Vagina (tissue), 2 donors: ENCODE data around the gene GORASP1. TPM values are rescaled to one million over a fixed set of nuclear protein-coding genes. Genes with fewer than 3 reads are reported as not detected.

Source experiments
- DNase-seq, 2 donors: peaks; one replicate each; pipeline ENCODE4 v3.0.0-alpha.2; 2017; ENCODE audit errors: extremely low spot score in 2 of 2
- H3K27ac ChIP-seq: fragments of 200-600 bp; sonication (generic); one replicate; pipeline ENCODE4 v1.5.1; 2019
- H3K27me3 ChIP-seq: fragments of 200-600 bp; sonication (generic); one replicate; pipeline ENCODE4 v1.5.1; 2019
- H3K36me3 ChIP-seq, 2 donors: fragments of 200-600 bp; sonication (generic); one replicate each; pipeline ENCODE4 v1.5.1; 2017 to 2019
- H3K4me1 ChIP-seq: fragments of 200-600 bp; sonication (generic); one replicate; pipeline ENCODE4 v1.5.1; 2019
- H3K4me3 ChIP-seq, 2 donors: fragments of 200-600 bp; sonication (generic); 1 replicate in 1 of 2; 2 replicates in 1 of 2; pipeline ENCODE4 v1.5.1; 2016 to 2019
- H3K9me3 ChIP-seq: fragments of 200-600 bp; sonication (generic); one replicate; pipeline ENCODE4 v1.5.1; 2019
- POLR2A ChIP-seq, 2 donors: fragments of 450-650 bp; IDR thresholded peaks; one replicate each; pipeline ENCODE4 v1.6.1; 2017; ENCODE audit warnings: antibody characterized with exemption in 2 of 2, mild to moderate bottlenecking in 2 of 2, moderate library complexity in 2 of 2
- POLR2AphosphoS5 ChIP-seq, 2 donors: sonication (generic); formaldehyde crosslinking; IDR thresholded peaks; one replicate each; pipeline ENCODE4 v1.9.0; 2017; ENCODE audit warnings: antibody characterized with exemption in 2 of 2, mild to moderate bottlenecking in 2 of 2, low read depth in 1 of 2; ENCODE audit not compliant: insufficient read depth in 1 of 2
- intact Hi-C: fragments of 100-400 bp; cut with DNase I; formaldehyde crosslinking; loops from one replicate; pipeline ENCODE4 v1.15.1; 2023
- total RNA-seq: library from RNA; depleted of rRNA; stranded (reverse); fragments of >200 nt; gene quantifications from one replicate; pipeline ENCODE4 v1.2.3, GENCODE V29; 2016
- TF ChIP-seq, protein P1 (sequence below), 3 experiments: fragments of 450-650 bp in 2 of 3; fragments of 200-600 bp in 1 of 3; sonication (generic) in 1 of 3; IDR thresholded peaks; one replicate each; pipeline ENCODE4 v1.5.1; 2017 to 2019; ENCODE audit warnings: antibody characterized with exemption in 3 of 3, mild to moderate bottlenecking in 2 of 3, moderate library complexity in 2 of 3

Gene GORASP1
- total RNA-seq, 1 donor from 2014 or later, result 45.9 TPM

GRCh38 chr3:39150803-39151631, 43.6 kb upstream of the GORASP1 start:
- peak in 1 of 2 donors; percentile 97 for DNase-seq
- peak overlapping the region; percentile 100 for H3K27ac ChIP-seq
- no peaks in the 10 kb centered on the region for H3K9me3 ChIP-seq
- intact Hi-C loops, result no loop called here
- H3K4me1 ChIP-seq, result peaks cover 76% of the 10 kb centered on the region
- H3K27me3 ChIP-seq, result no peaks in the 10 kb centered on the region
- H3K4me3 ChIP-seq, result peak overlapping the region; percentile 89 to 95
- peaks cover 0 to 5% of the 10 kb centered on the region in 2 donors for H3K36me3 ChIP-seq
- TF ChIP-seq POLR2A (IDR thresholded peaks at IDR 0.05), result no peak
- TF ChIP-seq, protein P1, sequence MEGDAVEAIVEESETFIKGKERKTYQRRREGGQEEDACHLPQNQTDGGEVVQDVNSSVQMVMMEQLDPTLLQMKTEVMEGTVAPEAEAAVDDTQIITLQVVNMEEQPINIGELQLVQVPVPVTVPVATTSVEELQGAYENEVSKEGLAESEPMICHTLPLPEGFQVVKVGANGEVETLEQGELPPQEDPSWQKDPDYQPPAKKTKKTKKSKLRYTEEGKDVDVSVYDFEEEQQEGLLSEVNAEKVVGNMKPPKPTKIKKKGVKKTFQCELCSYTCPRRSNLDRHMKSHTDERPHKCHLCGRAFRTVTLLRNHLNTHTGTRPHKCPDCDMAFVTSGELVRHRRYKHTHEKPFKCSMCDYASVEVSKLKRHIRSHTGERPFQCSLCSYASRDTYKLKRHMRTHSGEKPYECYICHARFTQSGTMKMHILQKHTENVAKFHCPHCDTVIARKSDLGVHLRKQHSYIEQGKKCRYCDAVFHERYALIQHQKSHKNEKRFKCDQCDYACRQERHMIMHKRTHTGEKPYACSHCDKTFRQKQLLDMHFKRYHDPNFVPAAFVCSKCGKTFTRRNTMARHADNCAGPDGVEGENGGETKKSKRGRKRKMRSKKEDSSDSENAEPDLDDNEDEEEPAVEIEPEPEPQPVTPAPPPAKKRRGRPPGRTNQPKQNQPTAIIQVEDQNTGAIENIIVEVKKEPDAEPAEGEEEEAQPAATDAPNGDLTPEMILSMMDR (IDR thresholded peaks at IDR 0.05), result no peak
- peak; percentile 54 to 63 for TF ChIP-seq POLR2AphosphoS5 (IDR thresholded peaks at IDR 0.05; ENCODE audit: insufficient read depth in 1 of 2, low read depth in 1 of 2)

DNA sequence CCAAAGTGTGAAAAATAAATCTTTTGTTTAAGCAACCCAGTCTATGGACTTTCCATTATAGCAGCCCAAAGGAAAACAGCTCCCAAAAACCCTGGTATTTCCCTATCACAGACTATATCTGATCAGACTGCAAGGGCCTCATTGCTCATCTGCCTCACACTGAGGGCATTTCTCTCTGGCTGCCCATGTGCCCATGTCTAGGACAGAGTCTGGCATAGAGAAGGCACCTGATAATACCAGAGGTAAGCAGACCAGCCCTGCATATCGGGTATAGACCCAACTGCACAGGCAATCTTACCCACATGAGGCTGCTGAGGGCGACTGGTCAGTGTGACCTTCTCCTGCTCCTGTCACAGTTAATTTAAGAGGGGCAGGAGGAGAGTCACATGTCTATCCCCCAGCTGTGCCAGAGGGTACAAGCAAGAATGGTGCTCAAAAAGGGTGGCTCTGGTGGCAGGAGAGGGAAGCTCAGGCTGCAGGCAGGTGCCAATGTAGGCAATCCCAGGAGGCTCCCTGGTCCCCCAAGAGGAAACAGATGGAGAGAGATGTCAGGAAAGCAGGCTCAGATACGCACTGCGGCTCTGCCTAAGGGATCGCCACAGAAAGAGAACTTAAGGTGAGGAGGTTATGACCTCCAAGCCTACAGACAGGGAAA, 42.8 kb upstream of the GORASP1 start:
- no peak for DNase-seq
- H3K27me3 ChIP-seq, result no peaks in the 10 kb centered on the region
- peak overlapping the region; percentile 100 for H3K27ac ChIP-seq
- peak overlapping the region; percentile 89 to 95 for H3K4me3 ChIP-seq
- peaks cover 0 to 12% of the 10 kb centered on the region in 2 donors for H3K36me3 ChIP-seq
- TF ChIP-seq POLR2AphosphoS5 (IDR thresholded peaks at IDR 0.05; ENCODE audit: insufficient read depth in 1 of 2, low read depth in 1 of 2), result no peak
- no peak for TF ChIP-seq POLR2A (IDR thresholded peaks at IDR 0.05)
- TF ChIP-seq, protein P1 (IDR thresholded peaks at IDR 0.05), result no peak
- no peaks in the 10 kb centered on the region for H3K9me3 ChIP-seq
- peaks cover 81% of the 10 kb centered on the region for H3K4me1 ChIP-seq
- intact Hi-C loops, result no loop called here

GRCh38 chr3:39149498-39150147, 42.2 kb upstream of the GORASP1 start:
- Histone ChIP-seq H3K36me3 (peaks cover 0 to 19% of the 10 kb centered on the region in 2 donors), H3K27me3 (no peaks in the 10 kb centered on the region), H3K27ac (peak overlapping the region; percentile 100), H3K4me3 (peak overlapping the region in 1 of 2 donors; percentile 89), H3K9me3 (no peaks in the 10 kb centered on the region), H3K4me1 (peaks cover 78% of the 10 kb centered on the region)
- TF ChIP-seq POLR2A (IDR thresholded peaks at IDR 0.05) (no peak), POLR2AphosphoS5 (IDR thresholded peaks at IDR 0.05; ENCODE audit: insufficient read depth in 1 of 2, low read depth in 1 of 2) (no peak)
- TF ChIP-seq, protein P1 (IDR thresholded peaks at IDR 0.05), result no peak
- no peak for DNase-seq
- intact Hi-C loops, result loop anchor here (5.0 kb wide), 1 partner anchor 42 kb away; the partner anchor contains the start of genes GORASP1 and TTC21A

DNA sequence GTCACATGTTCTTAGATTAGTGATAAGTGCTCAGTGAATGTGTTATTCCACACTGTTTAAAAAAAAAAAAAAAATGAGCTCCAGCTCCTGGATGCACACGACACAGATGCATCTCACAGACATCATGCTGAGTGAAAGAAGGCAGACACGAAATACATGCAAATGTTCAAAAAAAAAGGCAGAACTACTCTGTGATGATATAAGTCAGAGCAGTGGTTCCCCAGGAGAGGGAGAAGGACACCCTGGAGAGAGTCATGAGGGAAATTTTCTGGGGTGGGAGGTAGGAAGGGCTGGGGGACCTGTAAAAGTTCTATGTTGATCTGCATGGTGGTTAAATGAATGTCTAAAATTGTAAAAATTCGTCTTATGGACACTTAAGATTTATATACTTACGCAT, 41.6 kb upstream of the GORASP1 start:
- H3K4me3 ChIP-seq, result no peak overlapping the region
- no peaks in the 10 kb centered on the region for H3K27me3 ChIP-seq
- intact Hi-C loops, result loop anchor here (5.0 kb wide), 1 partner anchor 42 kb away; the partner anchor contains the start of genes GORASP1 and TTC21A
- peaks cover 0 to 25% of the 10 kb centered on the region in 2 donors for H3K36me3 ChIP-seq
- no peak for DNase-seq
- peaks cover 73% of the 10 kb centered on the region for H3K4me1 ChIP-seq
- peak overlapping the region; percentile 100 for H3K27ac ChIP-seq
- no peaks in the 10 kb centered on the region for H3K9me3 ChIP-seq
- no peak for TF ChIP-seq POLR2A (IDR thresholded peaks at IDR 0.05)
- no peak for TF ChIP-seq POLR2AphosphoS5 (IDR thresholded peaks at IDR 0.05; ENCODE audit: insufficient read depth in 1 of 2, low read depth in 1 of 2)
- TF ChIP-seq, protein P1 (IDR thresholded peaks at IDR 0.05), result no peak
